Activated CD8-positive, alpha-beta T cell treated with anti-CD3 and anti-CD28 coated beads for 36 hours (primary cell): ENCODE data around the gene RAC3. TPM values are rescaled to one million over a fixed set of nuclear protein-coding genes. Genes with fewer than 3 reads are reported as not detected.

Experiments used
- total RNA-seq, 2 experiments: library from RNA; stranded (reverse); gene quantifications; one replicate each; pipeline ENCODE4 v1.2.3, GENCODE V29; 2021

Gene RAC3
- total RNA-seq, 2 experiments from 2014 or later, result 5.5 to 5.8 TPM

Other genes with a start within 250 kb of the RAC3 start
- gene GCGR, start 227.5 kb upstream of the RAC3 start, total RNA-seq, result not detected
- 10 to 100 TPM; 55.1 to 56.5 TPM for gene MCRIP1, start 198.4 kb upstream of the RAC3 start, total RNA-seq
- gene PPP1R27, start 196.6 kb upstream of the RAC3 start, total RNA-seq, result not detected
- gene P4HB, start 171.1 kb upstream of the RAC3 start, total RNA-seq, result 100 to 1,000 TPM; 408 to 434 TPM
- 100 to 1,000 TPM; 450 to 470 TPM for gene ARHGDIA, start 160.3 kb upstream of the RAC3 start, total RNA-seq
- gene ALYREF, start 140.1 kb upstream of the RAC3 start, total RNA-seq, result 100 to 1,000 TPM; 241 TPM
- 100 to 1,000 TPM; 122 to 130 TPM for gene ANAPC11, start 140.0 kb upstream of the RAC3 start, total RNA-seq
- under 1 TPM in 1 of 2 experiments, not detected in 1; 0.18 TPM for gene NPB, start 129.4 kb upstream of the RAC3 start, total RNA-seq
- gene PCYT2, start 120.3 kb upstream of the RAC3 start, total RNA-seq, result 10 to 100 TPM; 20.5 to 22.6 TPM
- 10 to 100 TPM; 28.1 to 32.0 TPM for gene SIRT7, start 113.5 kb upstream of the RAC3 start, total RNA-seq
- gene MAFG, start 103.9 kb upstream of the RAC3 start, total RNA-seq, result 10 to 100 TPM; 12.4 to 14.1 TPM
- 100 to 1,000 TPM; 140 to 141 TPM for gene PYCR1, start 94.4 kb upstream of the RAC3 start, total RNA-seq
- not detected for gene MYADML2, start 84.4 kb upstream of the RAC3 start, total RNA-seq
- under 1 TPM; 0.41 to 0.49 TPM for gene NOTUM, start 70.5 kb upstream of the RAC3 start, total RNA-seq
- 10 to 100 TPM; 18.7 to 24.5 TPM for gene ASPSCR1, start 54.0 kb upstream of the RAC3 start, total RNA-seq
- 10 to 100 TPM; 88.7 to 98.1 TPM for gene CENPX, start 8.8 kb upstream of the RAC3 start, total RNA-seq
- 10 to 100 TPM; 12.9 TPM for gene LRRC45, start 8.4 kb upstream of the RAC3 start, total RNA-seq
- gene DCXR, start 6.0 kb downstream of the RAC3 start, total RNA-seq, result 100 to 1,000 TPM in 1 of 2 experiments, 10 to 100 TPM in 1; 99.2 to 101 TPM
- gene RFNG, start 20.1 kb downstream of the RAC3 start, total RNA-seq, result 10 to 100 TPM; 14.2 to 15.3 TPM
- gene GPS1, start 20.2 kb downstream of the RAC3 start, total RNA-seq, result 10 to 100 TPM; 82.7 to 88.6 TPM
- 100 to 1,000 TPM; 139 to 140 TPM for gene DUS1L, start 34.1 kb downstream of the RAC3 start, total RNA-seq
- gene FASN, start 66.6 kb downstream of the RAC3 start, total RNA-seq, result 100 to 1,000 TPM; 250 to 260 TPM
- gene CCDC57, start 181.2 kb downstream of the RAC3 start, total RNA-seq, result 10 to 100 TPM; 56.6 to 64.2 TPM
- 100 to 1,000 TPM; 183 to 193 TPM for gene SLC16A3, start 197.4 kb downstream of the RAC3 start, total RNA-seq
- 10 to 100 TPM; 90.6 to 97.0 TPM for gene CSNK1D, start 242.0 kb downstream of the RAC3 start, total RNA-seq